ENCODE data around the gene COQ2. TPM values are rescaled to one million over a fixed set of nuclear protein-coding genes. Genes with fewer than 3 reads are reported as not detected.

Gene COQ2
- total RNA-seq, 1 donor from 2014 or later = 11.0 TPM

GRCh38 chr4:83267830-83268475 is 16.6 kb downstream of the COQ2 start:
- Histone ChIP-seq H3K9ac (ENCODE audit: low read depth in 1 of 3, low read length in 3 of 3) (no peak overlapping the region), H3K36me3 (ENCODE audit: control insufficient read depth in 3 of 3, insufficient read depth in 3 of 3, low read length in 3 of 3) (peaks cover 13 to 36% (median 27%) of the 10 kb centered on the region in 3 donors), H3K9me3 (ENCODE audit: control insufficient read depth in 3 of 3, low read length in 3 of 3) (no peaks in the 10 kb centered on the region), H3K27ac (ENCODE audit: low read depth, low read length) (no peak overlapping the region), H3K4me3 (ENCODE audit: low read length in 3 of 3) (no peak overlapping the region), H3K4me1 (ENCODE audit: control insufficient read depth in 3 of 3, insufficient read depth in 3 of 3, low read length in 3 of 3) (no peaks in the 10 kb centered on the region), H3K27me3 (ENCODE audit: control insufficient read depth in 3 of 3, insufficient read depth in 3 of 3, low read length in 3 of 3) (no peaks in the 10 kb centered on the region)

- Histone ChIP-seq H3K4me3 (ENCODE audit: low read length in 3 of 3) (no peak overlapping the region), H3K9ac (ENCODE audit: low read depth in 1 of 3, low read length in 3 of 3) (no peak overlapping the region), H3K9me3 (ENCODE audit: control insufficient read depth in 3 of 3, low read length in 3 of 3) (no peaks in the 10 kb centered on the region), H3K36me3 (ENCODE audit: control insufficient read depth in 3 of 3, insufficient read depth in 3 of 3, low read length in 3 of 3) (peaks cover 13 to 31% (median 27%) of the 10 kb centered on the region in 3 donors), H3K4me1 (ENCODE audit: control insufficient read depth in 3 of 3, insufficient read depth in 3 of 3, low read length in 3 of 3) (no peaks in the 10 kb centered on the region), H3K27me3 (ENCODE audit: control insufficient read depth in 3 of 3, insufficient read depth in 3 of 3, low read length in 3 of 3) (no peaks in the 10 kb centered on the region), H3K27ac (ENCODE audit: low read depth, low read length) (no peak overlapping the region)
Observed at GRCh38 chr4:83267121-83267829, 17.3 kb downstream of the COQ2 start.

- no peak overlapping the region for H3K9ac ChIP-seq (ENCODE audit: low read depth in 1 of 3, low read length in 3 of 3)
- no peak overlapping the region for H3K27ac ChIP-seq (ENCODE audit: low read depth, low read length)
- peaks cover 13 to 32% (median 24%) of the 10 kb centered on the region in 3 donors for H3K36me3 ChIP-seq (ENCODE audit: control insufficient read depth in 3 of 3, insufficient read depth in 3 of 3, low read length in 3 of 3)
Observed at GRCh38 chr4:83266689-83267088, 17.9 kb downstream of the COQ2 start.

GRCh38 chr4:83263106-83263505 is 21.5 kb downstream of the COQ2 start:
- Histone ChIP-seq H3K27ac (ENCODE audit: low read depth, low read length) (no peak overlapping the region), H3K27me3 (ENCODE audit: control insufficient read depth in 3 of 3, insufficient read depth in 3 of 3, low read length in 3 of 3) (no peaks in the 10 kb centered on the region), H3K9me3 (ENCODE audit: control insufficient read depth in 3 of 3, low read length in 3 of 3) (no peaks in the 10 kb centered on the region), H3K36me3 (ENCODE audit: control insufficient read depth in 3 of 3, insufficient read depth in 3 of 3, low read length in 3 of 3) (peaks cover 4 to 18% (median 8%) of the 10 kb centered on the region in 3 donors), H3K4me3 (ENCODE audit: low read length in 3 of 3) (no peak overlapping the region), H3K9ac (ENCODE audit: low read depth in 1 of 3, low read length in 3 of 3) (no peak overlapping the region), H3K4me1 (ENCODE audit: control insufficient read depth in 3 of 3, insufficient read depth in 3 of 3, low read length in 3 of 3) (peaks cover 9 to 15% (median 13%) of the 10 kb centered on the region in 3 donors)

More at GRCh38 chr4:83266689-83267088, 17.9 kb downstream of the COQ2 start:
- H3K4me3 ChIP-seq (ENCODE audit: low read length in 3 of 3) = no peak overlapping the region
- no peaks in the 10 kb centered on the region for H3K9me3 ChIP-seq (ENCODE audit: control insufficient read depth in 3 of 3, low read length in 3 of 3)
- H3K27me3 ChIP-seq (ENCODE audit: control insufficient read depth in 3 of 3, insufficient read depth in 3 of 3, low read length in 3 of 3) = no peaks in the 10 kb centered on the region
- peaks cover under 1 to 2% (median 2%) of the 10 kb centered on the region in 3 donors for H3K4me1 ChIP-seq (ENCODE audit: control insufficient read depth in 3 of 3, insufficient read depth in 3 of 3, low read length in 3 of 3)

- Histone ChIP-seq H3K27ac (ENCODE audit: low read depth, low read length) (no peak overlapping the region), H3K4me3 (ENCODE audit: low read length in 3 of 3) (no peak overlapping the region), H3K27me3 (ENCODE audit: control insufficient read depth in 3 of 3, insufficient read depth in 3 of 3, low read length in 3 of 3) (no peaks in the 10 kb centered on the region), H3K36me3 (ENCODE audit: control insufficient read depth in 3 of 3, insufficient read depth in 3 of 3, low read length in 3 of 3) (peaks cover 6 to 18% (median 10%) of the 10 kb centered on the region in 3 donors), H3K9ac (ENCODE audit: low read depth in 1 of 3, low read length in 3 of 3) (no peak overlapping the region), H3K9me3 (ENCODE audit: control insufficient read depth in 3 of 3, low read length in 3 of 3) (no peaks in the 10 kb centered on the region), H3K4me1 (ENCODE audit: control insufficient read depth in 3 of 3, insufficient read depth in 3 of 3, low read length in 3 of 3) (peaks cover 9 to 15% (median 13%) of the 10 kb centered on the region in 3 donors)
Observed at GRCh38 chr4:83262682-83263081, 21.9 kb downstream of the COQ2 start.

- H3K27ac ChIP-seq (ENCODE audit: low read depth, low read length) = no peak overlapping the region
Observed at GRCh38 chr4:83261307-83261706, 23.3 kb downstream of the COQ2 start.

GRCh38 chr4:83259586-83259985 is 25.0 kb downstream of the COQ2 start:
- Histone ChIP-seq H3K36me3 (ENCODE audit: control insufficient read depth in 3 of 3, insufficient read depth in 3 of 3, low read length in 3 of 3) (peaks cover 2 to 6% (median 4%) of the 10 kb centered on the region in 3 donors), H3K27me3 (ENCODE audit: control insufficient read depth in 3 of 3, insufficient read depth in 3 of 3, low read length in 3 of 3) (no peaks in the 10 kb centered on the region), H3K4me1 (ENCODE audit: control insufficient read depth in 3 of 3, insufficient read depth in 3 of 3, low read length in 3 of 3) (peaks cover 9 to 15% (median 13%) of the 10 kb centered on the region in 3 donors), H3K27ac (ENCODE audit: low read depth, low read length) (no peak overlapping the region), H3K9ac (ENCODE audit: low read depth in 1 of 3, low read length in 3 of 3) (no peak overlapping the region), H3K9me3 (ENCODE audit: control insufficient read depth in 3 of 3, low read length in 3 of 3) (no peaks in the 10 kb centered on the region), H3K4me3 (ENCODE audit: low read length in 3 of 3) (no peak overlapping the region)

More at GRCh38 chr4:83261307-83261706, 23.3 kb downstream of the COQ2 start:
- H3K4me3 ChIP-seq (ENCODE audit: low read length in 3 of 3) = no peak overlapping the region
- H3K4me1 ChIP-seq (ENCODE audit: control insufficient read depth in 3 of 3, insufficient read depth in 3 of 3, low read length in 3 of 3) = peaks cover 9 to 15% (median 13%) of the 10 kb centered on the region in 3 donors
- H3K9me3 ChIP-seq (ENCODE audit: control insufficient read depth in 3 of 3, low read length in 3 of 3) = no peaks in the 10 kb centered on the region
- H3K27me3 ChIP-seq (ENCODE audit: control insufficient read depth in 3 of 3, insufficient read depth in 3 of 3, low read length in 3 of 3) = no peaks in the 10 kb centered on the region
- peak overlapping the region in 1 of 3 donors; percentile 30 for H3K9ac ChIP-seq (ENCODE audit: low read depth in 1 of 3, low read length in 3 of 3)
- peaks cover 4 to 15% (median 9%) of the 10 kb centered on the region in 3 donors for H3K36me3 ChIP-seq (ENCODE audit: control insufficient read depth in 3 of 3, insufficient read depth in 3 of 3, low read length in 3 of 3)

GRCh38 chr4:83258461-83258860 is 26.1 kb downstream of the COQ2 start:
- no peak overlapping the region for H3K27ac ChIP-seq (ENCODE audit: low read depth, low read length)
- H3K27me3 ChIP-seq (ENCODE audit: control insufficient read depth in 3 of 3, insufficient read depth in 3 of 3, low read length in 3 of 3) = no peaks in the 10 kb centered on the region
- H3K9me3 ChIP-seq (ENCODE audit: control insufficient read depth in 3 of 3, low read length in 3 of 3) = no peaks in the 10 kb centered on the region
- no peak overlapping the region for H3K9ac ChIP-seq (ENCODE audit: low read depth in 1 of 3, low read length in 3 of 3)
- peaks cover 2 to 6% (median 4%) of the 10 kb centered on the region in 3 donors for H3K36me3 ChIP-seq (ENCODE audit: control insufficient read depth in 3 of 3, insufficient read depth in 3 of 3, low read length in 3 of 3)
- peaks cover 9 to 15% (median 13%) of the 10 kb centered on the region in 3 donors for H3K4me1 ChIP-seq (ENCODE audit: control insufficient read depth in 3 of 3, insufficient read depth in 3 of 3, low read length in 3 of 3)
- H3K4me3 ChIP-seq (ENCODE audit: low read length in 3 of 3) = no peak overlapping the region

- no peak overlapping the region for H3K27ac ChIP-seq (ENCODE audit: low read depth, low read length)
- H3K9ac ChIP-seq (ENCODE audit: low read depth in 1 of 3, low read length in 3 of 3) = no peak overlapping the region
- no peaks in the 10 kb centered on the region for H3K9me3 ChIP-seq (ENCODE audit: control insufficient read depth in 3 of 3, low read length in 3 of 3)
Observed at GRCh38 chr4:83257811-83258210, 26.8 kb downstream of the COQ2 start.

GRCh38 chr4:83255584-83255983 is 29.0 kb downstream of the COQ2 start:
- Histone ChIP-seq H3K9ac (ENCODE audit: low read depth in 1 of 3, low read length in 3 of 3) (no peak overlapping the region), H3K27me3 (ENCODE audit: control insufficient read depth in 3 of 3, insufficient read depth in 3 of 3, low read length in 3 of 3) (no peaks in the 10 kb centered on the region), H3K4me3 (ENCODE audit: low read length in 3 of 3) (no peak overlapping the region), H3K36me3 (ENCODE audit: control insufficient read depth in 3 of 3, insufficient read depth in 3 of 3, low read length in 3 of 3) (peaks cover 0 to 4% (median 2%) of the 10 kb centered on the region in 3 donors), H3K4me1 (ENCODE audit: control insufficient read depth in 3 of 3, insufficient read depth in 3 of 3, low read length in 3 of 3) (peaks cover 3 to 7% (median 6%) of the 10 kb centered on the region in 3 donors), H3K27ac (ENCODE audit: low read depth, low read length) (no peak overlapping the region), H3K9me3 (ENCODE audit: control insufficient read depth in 3 of 3, low read length in 3 of 3) (no peaks in the 10 kb centered on the region)

More at GRCh38 chr4:83257811-83258210, 26.8 kb downstream of the COQ2 start:
- Histone ChIP-seq H3K27me3 (ENCODE audit: control insufficient read depth in 3 of 3, insufficient read depth in 3 of 3, low read length in 3 of 3) (no peaks in the 10 kb centered on the region), H3K36me3 (ENCODE audit: control insufficient read depth in 3 of 3, insufficient read depth in 3 of 3, low read length in 3 of 3) (peaks cover 2 to 6% (median 4%) of the 10 kb centered on the region in 3 donors), H3K4me3 (ENCODE audit: low read length in 3 of 3) (no peak overlapping the region), H3K4me1 (ENCODE audit: control insufficient read depth in 3 of 3, insufficient read depth in 3 of 3, low read length in 3 of 3) (peaks cover 9 to 15% (median 13%) of the 10 kb centered on the region in 3 donors)

Measured in skeletal muscle tissue (tissue), 4 donors.